Measurements from ENCODE around the gene CCDC97. TPM values are rescaled to one million over a fixed set of nuclear protein-coding genes. Genes with fewer than 3 reads are reported as not detected.
A peak's percentile ranks its signal among the peaks of the same experiment; 100 is the strongest.

Gene CCDC97
- 10 to 100 TPM; 12.9 to 21.3 (median 15.0) TPM for total RNA-seq

- Histone ChIP-seq H3K9me3 (no peaks in the 10 kb centered on the region), H3K36me3 (peaks cover 3 to 42% (median 18%) of the 10 kb centered on the region in 3 donors), H3K27me3 (no peaks in the 10 kb centered on the region), H3K27ac (peak within 1 kb of the TSS; percentile 93 to 99 (median 96)), H3K4me3 (peak within 1 kb of the TSS; percentile 61 to 86 (median 74)), H3K4me1 (peaks cover 0 to 47% (median 27%) of the 10 kb centered on the region in 4 donors)
- WGBS, 2 donors, result 0% methylated on average over 37 to 47 of the region's 47 CpGs
- peak; percentile 70 to 76 for DNase-seq (ENCODE audit: low spot score in 2 of 2)
- peak; percentile 34 to 67 for TF ChIP-seq POLR2A (IDR thresholded peaks at IDR 0.05)
- peak in 1 of 5 experiments; percentile 40 for TF ChIP-seq CTCF (IDR thresholded peaks at IDR 0.05)
- TF ChIP-seq EP300 (IDR thresholded peaks at IDR 0.05), result peak; percentile 56 to 88
Observed at GRCh38 chr19:41310033-41310831, at the start of gene CCDC97. Gene CCDC97, plus strand, starts transcription at chr19:41310172. Its CDS starts 139 bp downstream, at chr19:41310311.

DNA sequence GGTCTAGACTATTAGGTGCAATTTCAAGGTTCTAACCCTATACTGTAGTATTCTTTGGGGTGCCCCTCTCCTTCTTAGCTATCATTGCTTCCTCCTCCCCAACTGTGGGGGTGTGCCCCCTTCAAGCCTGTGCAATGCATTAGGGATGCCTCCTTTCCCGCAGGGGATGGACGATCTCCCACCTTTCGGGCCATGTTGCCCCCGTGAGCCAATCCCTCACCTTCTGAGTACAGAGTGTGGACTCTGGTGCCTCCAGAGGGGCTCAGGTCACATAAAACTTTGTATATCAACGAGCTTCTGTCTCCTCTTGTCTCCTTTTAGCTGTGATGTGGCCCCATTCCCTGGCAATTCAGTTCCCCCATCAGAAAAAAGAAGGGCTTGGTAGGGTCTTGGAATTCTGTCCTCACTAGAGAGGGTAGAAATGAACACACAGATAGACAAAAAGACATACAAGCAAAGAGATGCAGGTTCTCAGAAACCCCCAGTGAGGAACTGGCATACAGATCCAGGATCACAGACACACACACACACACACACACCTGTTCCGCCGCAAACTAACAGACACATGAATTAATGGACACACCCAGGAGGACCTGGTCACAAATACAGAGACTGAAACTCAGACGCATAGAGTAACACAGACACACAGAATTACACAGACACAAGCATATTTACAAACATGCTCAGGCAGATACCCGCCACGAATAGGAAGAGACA, 48.3 kb upstream of the CCDC97 start:
- TF ChIP-seq EP300 (IDR thresholded peaks at IDR 0.05) (no peak), CTCF (IDR thresholded peaks at IDR 0.05) (no peak), POLR2A (IDR thresholded peaks at IDR 0.05) (no peak)
- 56% methylated on average over 10 of the region's 10 CpGs for WGBS, 2 donors
- Histone ChIP-seq H3K4me3 (peak overlapping the region; percentile 63 to 70 (median 68)), H3K27me3 (no peaks in the 10 kb centered on the region), H3K27ac (peak overlapping the region; percentile 94 to 100 (median 98)), H3K4me1 (peaks cover 0 to 24% (median 13%) of the 10 kb centered on the region in 4 donors), H3K9me3 (no peaks in the 10 kb centered on the region), H3K36me3 (peaks cover 0 to 39% (median 9%) of the 10 kb centered on the region in 3 donors)
- DNase-seq (ENCODE audit: low spot score in 2 of 2), result peak in 1 of 2 donors; percentile 14

DNA sequence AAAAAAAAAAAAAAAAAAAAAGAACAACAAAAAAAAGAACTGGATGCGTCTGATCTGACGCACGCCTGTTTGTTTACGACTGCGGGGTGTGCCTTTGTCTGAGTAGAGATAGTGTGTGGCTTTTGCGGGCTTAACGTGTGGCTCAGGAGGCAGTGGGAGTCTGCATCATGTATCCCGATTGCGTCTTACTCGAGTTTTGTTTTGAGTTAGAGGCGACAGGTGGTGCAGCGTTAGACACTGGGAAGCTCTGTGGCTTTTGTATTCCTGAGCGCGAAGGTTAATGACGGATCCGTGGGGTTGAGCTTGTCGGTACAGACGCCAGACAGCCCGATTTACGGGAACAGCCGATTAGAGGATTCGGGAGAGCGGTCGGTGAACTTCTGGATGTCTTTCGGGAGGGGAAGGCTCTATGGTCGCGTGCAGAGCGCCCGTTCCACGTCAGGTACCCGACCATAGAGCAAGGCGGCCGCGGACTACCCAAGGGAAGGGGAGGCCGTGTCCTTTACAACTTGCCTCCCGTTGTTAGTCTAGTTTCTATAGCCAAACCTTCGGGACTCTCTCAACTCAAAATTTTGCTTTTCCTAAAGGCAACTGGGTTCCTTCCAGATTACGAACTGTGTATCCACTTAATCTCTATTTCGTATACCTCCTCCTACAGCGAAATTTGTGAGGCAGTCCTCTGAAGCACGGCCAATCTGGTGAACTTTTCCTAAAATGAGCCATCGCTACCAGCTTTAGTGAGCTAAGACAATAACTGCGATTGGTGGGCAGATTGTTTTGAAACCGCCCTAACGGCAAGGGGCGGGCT, 46.7 kb upstream of the CCDC97 start:
- peak; percentile 96 to 97 for TF ChIP-seq POLR2A (IDR thresholded peaks at IDR 0.05)
- TF ChIP-seq CTCF (IDR thresholded peaks at IDR 0.05), result no peak
- TF ChIP-seq EP300 (IDR thresholded peaks at IDR 0.05), result peak; percentile 36 to 98
- H3K9me3 ChIP-seq, result no peaks in the 10 kb centered on the region
- peak overlapping the region; percentile 94 to 100 (median 98) for H3K27ac ChIP-seq
- peaks cover 0 to 38% (median 22%) of the 10 kb centered on the region in 4 donors for H3K4me1 ChIP-seq
- DNase-seq (ENCODE audit: low spot score in 2 of 2), result peak; percentile 53 to 68
- H3K4me3 ChIP-seq, result peak overlapping the region; percentile 63 to 70 (median 68)
- peaks cover 0 to 31% (median under 1%) of the 10 kb centered on the region in 3 donors for H3K36me3 ChIP-seq
- H3K27me3 ChIP-seq, result no peaks in the 10 kb centered on the region
- 0% methylated on average over 34 to 46 of the region's 46 CpGs for WGBS, 2 donors

GRCh38 chr19:41263850-41264580, 46.0 kb upstream of the CCDC97 start, which contains the start of gene HNRNPUL1:
Gene HNRNPUL1, plus strand, starts transcription at chr19:41264372. Its CDS starts 132 bp downstream, at chr19:41264504.
- peak within 1 kb of the TSS; percentile 85 to 99 (median 92) for H3K4me3 ChIP-seq
- 0 to 1% methylated on average over 33 to 52 of the region's 55 CpGs for WGBS, 2 donors
- peaks cover 0 to 38% (median 22%) of the 10 kb centered on the region in 4 donors for H3K4me1 ChIP-seq
- H3K9me3 ChIP-seq, result no peaks in the 10 kb centered on the region
- peak in 4 of 5 experiments; percentile 15 to 71 (median 47) for TF ChIP-seq CTCF (IDR thresholded peaks at IDR 0.05)
- peak; percentile 57 to 84 for TF ChIP-seq EP300 (IDR thresholded peaks at IDR 0.05)
- TF ChIP-seq POLR2A (IDR thresholded peaks at IDR 0.05), result peak; percentile 57 to 65
- peak within 1 kb of the TSS; percentile 99 to 100 (median 100) for H3K27ac ChIP-seq
- DNase-seq (ENCODE audit: low spot score in 2 of 2), result peak; percentile 97 to 99
- peaks cover 0 to 31% (median 8%) of the 10 kb centered on the region in 3 donors for H3K36me3 ChIP-seq
- no peaks in the 10 kb centered on the region for H3K27me3 ChIP-seq

All from tibial nerve (tissue), 4 donors.